Amygdala (tissue), 56 donors: ENCODE results near the gene NR6A1.

Experiments used
- DNase-seq, 56 donors: peaks; one replicate each; lab custom pipeline; 2025; lab: John Stamatoyannopoulos, UW

NR6A1 gene

DNA sequence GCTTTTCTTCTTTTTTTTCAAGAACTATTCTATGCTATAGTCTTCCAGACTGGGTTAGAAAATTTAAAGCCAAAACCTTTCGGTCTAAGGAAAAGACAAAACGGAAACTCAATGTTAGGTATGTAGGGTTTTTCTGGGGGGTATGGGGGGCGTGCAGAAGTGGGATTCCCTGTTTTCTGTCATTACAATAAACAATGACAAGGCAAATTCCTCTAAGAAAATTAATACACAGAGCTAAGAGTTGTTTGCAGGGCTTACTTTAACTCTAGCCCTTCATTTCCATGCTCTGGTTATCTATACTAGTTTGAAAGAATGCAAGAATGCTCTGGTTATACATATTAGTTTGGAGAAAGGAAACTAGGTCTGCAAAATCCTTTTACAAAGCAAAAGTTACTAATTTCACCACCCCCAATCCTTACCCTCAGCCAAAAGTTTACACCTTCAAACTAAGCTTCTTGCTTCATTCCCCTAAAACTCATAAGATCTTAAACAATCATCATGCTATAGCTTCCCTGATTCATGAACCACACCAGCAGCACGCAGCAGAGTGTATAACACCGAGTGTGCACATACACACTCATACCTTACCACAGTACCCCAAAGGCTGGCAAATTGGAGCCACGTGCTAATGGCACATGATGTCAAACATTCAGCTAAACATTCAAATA is 174.8 kb downstream of the NR6A1 start:
- no peak for DNase-seq

DNA sequence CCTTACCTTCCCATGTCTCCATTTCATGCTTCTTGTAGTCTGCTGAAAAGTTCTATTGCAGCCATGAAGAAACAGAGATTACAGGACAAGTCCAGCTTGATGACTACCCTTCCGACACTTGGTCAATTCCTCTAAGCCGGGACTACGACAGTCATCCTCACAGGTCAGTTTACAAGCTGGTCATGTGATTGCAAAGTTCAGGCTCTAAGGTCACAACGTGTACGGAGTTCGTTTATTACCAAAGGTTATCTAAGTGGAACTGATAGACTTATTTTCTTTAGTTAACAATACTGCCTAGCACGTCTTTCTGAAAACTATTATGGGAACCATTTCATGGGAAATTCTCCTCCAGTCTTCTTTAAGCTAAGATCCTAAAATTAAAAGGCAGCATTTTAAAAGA is 175.4 kb downstream of the NR6A1 start:
- no peak for DNase-seq

DNA sequence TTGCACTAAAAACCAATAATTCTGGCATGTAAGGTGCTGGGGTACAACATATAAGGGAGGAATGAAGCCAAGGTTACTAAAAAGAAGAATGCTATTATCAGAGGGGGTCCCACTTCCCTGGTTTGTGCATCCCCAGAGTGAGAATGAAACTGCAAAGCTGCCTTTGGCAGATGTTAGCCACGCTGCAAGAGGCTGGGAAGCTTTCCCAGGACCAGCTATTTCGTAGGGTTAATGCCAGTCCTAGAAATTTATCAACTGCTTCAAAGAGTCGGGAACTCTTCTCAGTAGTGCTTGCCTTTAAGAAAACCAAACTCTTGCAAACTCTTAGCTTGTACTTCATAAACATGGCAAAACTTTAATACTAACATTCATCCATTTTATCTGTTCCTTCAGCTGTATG is 176.4 kb downstream of the NR6A1 start:
- peak in 2 of 56 donors; percentile 4 for DNase-seq

DNA sequence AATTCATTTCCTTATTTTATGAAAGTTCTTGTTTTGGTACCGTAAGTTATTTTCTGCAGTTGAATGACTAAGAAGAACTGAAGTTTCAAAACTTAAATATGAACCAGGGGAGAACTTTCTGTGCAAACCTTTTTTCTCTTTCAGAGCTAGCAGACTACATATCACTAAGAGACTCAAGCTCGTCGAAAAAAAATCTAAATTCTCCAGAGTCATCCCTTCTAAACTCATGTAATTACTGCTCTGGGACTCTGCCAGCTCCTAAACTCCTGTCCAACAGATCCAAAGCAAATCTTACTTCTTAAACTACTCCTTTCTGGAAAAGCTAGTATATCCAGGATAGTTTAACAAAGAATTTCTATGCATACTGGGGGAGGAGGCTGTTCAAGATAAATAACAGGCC is 176.9 kb downstream of the NR6A1 start:
- no peak for DNase-seq

DNA sequence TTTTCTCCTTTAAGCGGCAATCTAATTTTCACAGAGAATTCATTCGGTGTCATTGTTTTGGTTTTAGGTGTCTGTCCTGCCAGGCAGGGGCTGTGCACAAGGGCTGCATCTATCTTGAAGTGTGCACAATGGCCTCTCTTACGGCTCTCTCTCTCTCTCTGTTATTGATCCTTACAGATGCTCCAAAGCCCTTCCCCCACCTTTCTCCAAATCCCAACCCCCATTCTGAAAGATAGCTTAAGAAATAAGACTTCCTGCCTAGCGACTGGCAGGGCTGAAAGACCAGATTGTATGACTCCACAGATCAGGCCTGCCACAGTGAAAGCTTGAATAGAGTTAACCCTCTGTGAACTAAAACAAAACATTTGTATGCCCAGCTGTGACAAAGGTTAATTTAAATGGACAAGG is 177.5 kb downstream of the NR6A1 start:
- DNase-seq, result no peak

DNA sequence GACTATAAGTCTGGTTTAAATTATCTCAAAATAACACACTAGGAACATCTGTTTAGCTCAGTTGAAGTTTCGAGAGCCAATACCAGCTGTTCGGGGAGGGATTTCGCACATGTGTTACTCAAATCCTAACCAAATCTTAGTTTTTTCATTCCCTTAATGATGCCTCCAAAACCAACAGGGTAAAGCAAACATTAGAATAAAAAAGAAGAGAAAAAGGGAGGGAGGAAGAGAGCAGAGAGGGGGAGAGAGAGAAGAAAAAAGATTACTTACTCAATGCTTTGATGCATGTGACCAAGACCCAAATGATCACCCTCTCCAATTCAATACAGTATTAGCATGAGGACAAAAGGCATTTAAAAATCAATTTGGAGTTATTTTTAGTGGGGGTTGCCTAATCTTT is 177.9 kb downstream of the NR6A1 start:
- DNase-seq, result no peak

DNA sequence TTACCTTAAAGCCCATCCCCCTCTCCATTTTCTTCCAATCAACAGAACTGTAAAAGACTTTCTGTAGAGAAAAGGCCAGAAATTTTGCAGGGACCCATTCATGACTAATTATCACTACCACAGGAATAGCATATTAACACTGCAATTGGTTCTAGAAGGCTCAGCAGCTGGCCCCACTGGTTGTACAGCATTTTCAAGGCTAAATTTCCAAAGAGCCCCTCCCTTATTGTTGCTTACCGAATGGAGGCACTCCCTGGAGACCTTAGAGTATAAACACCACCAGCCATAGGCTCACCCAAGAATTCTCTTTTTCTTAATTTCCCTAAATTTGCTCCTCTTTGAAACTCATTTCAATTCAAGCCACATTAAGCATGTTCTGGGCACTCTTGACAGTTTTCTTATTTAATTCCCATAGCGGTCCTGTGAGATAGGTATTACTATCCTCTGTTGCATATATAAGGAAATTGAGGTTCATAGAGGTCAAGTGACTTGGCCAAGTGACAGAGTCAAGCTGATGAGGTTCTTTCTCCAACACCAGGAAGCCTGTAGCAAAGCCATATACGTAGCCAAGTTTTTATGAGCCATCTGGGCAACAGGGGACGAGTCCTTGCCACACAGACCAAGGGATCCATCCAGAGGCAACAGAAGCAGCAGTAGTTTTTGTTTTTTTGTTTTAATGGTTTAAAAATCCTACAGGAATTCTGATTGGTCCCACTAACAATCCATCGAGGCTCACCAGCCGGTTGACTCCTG is 180.0 kb downstream of the NR6A1 start:
- no peak for DNase-seq

DNA sequence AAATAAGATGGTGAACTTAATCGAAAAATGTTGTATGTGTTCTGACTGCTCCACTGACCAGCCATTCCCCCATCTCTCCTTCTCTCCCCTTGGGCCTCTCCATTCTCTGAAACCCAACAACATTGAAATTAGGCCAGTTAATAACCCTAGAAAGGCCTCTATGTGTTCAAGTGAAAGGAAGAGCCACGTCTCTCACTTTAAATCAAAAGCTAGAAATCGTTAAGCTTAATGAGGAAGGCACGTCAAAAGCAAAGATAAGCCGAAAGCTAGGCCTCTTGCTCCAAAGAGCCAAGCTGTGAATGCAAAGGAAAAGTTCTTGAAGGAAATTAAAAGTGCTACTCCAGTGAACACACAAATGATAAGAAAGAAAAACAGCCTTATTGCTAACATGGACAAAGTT is 186.5 kb downstream of the NR6A1 start:
- DNase-seq, result no peak

DNA sequence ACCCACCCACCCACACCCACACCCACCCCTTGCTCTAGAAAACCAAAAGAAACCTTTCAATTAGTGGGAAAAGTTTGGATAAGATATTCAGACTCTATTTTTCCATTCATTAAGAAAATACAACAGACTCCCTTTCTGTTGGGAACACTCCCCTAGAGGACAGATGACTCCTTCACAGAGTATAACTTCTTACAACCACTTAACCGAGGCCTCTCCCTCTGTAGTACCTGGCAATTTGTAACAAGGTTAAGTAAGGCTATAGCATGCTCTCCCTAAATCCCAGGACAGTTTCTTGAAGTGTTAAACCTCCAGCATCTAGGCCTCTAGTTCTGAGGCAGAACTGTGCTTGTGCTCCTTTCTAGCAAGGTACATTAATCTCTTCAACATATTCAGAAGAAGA is 188.0 kb downstream of the NR6A1 start:
- DNase-seq, result no peak

DNA sequence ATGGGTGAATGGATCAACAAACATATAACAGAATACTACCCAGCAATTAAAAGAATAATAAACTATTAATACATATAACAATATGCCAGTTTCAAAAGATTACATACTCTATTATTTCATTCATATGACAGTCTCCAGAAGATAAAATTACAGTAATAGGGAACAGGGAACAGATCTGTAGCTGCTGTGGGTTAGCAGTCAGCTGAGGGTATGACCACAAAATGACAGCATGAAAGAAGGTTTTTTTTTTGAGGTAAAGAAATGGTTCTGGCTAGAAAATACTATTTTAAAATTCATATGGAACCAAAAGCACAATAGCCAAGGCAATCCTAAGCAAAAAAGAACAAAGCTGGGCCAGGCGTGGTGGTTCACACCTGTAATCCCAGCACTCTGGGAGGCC is 190.9 kb downstream of the NR6A1 start:
- no peak for DNase-seq

DNA sequence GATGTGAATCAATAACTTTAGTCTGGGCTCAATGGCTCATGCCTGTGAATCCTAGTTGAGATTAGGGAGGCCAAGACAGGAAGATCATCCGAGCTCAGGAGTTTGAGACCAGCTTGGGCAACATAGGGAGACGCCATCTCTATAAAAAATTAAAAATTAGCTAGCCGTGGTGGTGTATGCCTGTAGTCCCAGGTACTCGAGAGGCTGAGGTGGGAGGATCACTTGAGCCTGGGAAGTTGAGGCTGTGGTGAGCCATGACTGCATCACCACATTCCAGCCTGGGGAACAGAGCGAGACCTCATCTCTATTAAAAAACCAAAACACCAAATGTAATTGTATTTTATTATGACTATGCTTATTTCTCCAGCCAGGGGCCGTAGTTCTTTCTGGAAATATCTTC is 194.4 kb downstream of the NR6A1 start:
- no peak for DNase-seq

DNA sequence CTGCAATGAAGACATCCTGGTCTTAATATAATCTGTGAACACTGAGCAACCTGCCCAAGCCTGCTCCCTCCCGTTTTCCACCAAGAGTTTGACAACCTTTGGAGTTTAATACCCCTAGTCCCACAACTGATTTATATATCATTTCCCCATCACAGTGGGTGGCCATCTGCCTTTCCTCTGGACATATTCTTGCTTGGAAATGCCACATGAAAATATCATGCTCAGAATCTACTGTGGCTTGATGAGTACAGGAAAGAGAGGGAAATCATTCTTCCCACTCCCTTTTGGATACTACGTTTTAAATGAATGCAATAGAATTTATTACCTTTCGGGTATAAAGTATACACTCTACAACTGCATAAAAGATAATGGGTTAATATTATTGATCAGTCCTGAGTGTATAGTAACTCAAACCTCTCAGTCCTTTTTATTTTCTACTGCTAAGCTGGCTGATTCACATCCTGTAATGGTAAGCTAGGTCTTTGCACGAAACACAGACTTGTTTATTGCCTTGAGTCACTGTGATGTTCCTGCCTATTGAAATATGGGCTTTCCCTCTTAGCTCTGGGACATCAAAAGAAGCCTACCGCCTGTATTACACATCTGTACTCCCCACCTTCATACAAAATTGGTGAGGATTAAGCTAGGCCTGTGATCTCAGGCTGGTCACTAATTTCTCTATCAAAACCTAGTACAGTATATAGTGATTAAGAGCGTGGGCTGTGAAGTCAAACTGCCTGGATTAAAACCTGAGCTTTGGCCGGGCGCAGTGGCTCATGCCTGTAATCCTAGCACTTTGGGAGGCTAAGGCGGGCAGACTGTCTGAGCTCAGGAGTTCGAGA is 196.4 kb downstream of the NR6A1 start:
- no peak for DNase-seq

DNA sequence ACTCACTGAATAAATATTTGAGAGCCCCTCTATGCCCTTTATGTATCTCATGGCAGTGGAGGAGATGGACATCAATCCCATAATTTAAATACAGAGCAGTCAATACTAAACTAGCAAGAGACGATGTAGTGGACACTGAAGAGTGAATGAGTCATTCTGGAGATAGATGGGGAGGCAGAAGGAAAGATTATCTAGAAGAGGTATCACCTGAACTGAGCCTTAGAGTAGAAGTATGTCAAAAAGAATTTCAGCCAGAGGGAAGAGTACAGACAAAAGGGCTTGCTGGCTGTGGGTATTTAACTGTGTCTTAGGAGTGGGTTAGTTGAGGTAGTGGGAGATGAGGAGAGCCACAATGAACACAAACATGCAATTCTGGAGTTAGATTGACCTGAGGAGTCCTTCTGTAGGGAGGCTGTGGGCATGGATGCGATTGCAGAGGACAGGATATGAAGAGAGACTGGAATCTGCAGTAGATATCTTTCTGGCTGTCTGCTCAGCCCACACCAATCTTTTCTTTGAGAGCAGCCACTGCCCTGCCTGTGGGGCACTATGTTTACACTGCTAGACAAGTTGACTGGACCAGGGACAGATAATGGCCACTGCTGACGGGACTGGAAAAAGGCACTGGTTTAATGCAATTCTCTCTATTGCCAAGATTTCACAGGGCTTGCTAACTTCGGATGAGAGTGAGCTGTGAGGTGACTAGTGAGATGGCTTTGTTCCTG is 200.0 kb downstream of the NR6A1 start:
- no peak for DNase-seq

DNA sequence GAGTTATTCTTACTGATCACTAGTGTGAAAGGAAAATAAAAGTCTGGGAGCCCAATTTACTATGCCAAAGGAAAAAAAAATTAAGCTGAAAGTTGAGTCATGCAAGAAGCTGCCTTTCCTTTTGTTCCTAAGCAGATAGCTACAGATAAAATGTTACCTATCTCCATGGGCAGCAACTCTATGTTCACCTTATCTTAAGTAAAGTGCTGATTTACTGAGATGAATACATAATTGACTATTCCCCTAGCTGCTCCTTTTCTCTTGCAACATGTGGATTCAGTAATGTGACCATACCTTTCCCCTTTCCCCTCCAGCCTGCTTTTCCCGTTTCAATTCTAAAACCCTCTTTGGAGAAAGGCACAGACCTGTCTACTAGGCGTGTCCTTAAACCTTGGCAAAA is 201.2 kb downstream of the NR6A1 start:
- no peak for DNase-seq

DNA sequence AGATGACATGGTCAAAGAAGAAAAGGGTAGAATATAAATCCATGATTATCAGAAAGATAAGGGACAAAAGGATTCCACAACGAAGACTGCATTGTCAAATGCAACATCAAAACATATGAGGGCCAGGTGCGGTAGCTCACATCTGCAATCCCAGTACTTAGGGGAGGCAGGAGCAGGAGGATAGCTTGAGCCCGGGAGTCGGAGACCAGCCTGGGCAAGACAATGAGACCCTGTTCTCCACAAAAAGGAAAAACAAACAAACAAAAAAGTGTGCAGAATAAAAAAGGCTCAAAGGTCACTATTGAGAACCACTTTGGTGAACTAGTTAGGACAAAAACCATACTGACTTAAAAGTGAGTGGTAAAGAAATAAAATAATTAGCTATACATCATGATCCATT is 203.7 kb downstream of the NR6A1 start:
- no peak for DNase-seq

DNA sequence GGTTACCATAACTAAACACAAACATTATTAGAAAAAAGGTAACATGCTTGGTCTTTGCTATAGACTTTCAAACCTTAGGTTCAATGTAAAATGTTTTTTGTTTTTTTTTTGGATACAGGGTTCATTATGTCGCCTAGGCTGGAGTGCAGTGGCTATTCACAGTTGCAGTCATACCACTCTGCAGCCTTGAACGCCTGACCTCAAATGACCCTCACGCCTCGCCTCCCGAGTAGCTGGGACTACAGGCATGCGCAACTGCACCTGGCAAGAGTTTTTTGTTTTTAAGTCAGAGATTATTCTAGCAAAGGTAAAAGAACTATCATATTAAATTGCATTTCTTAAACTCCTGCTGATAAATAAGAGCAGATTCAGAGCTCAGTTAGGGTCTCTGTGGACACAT is 208.8 kb downstream of the NR6A1 start:
- no peak for DNase-seq

DNA sequence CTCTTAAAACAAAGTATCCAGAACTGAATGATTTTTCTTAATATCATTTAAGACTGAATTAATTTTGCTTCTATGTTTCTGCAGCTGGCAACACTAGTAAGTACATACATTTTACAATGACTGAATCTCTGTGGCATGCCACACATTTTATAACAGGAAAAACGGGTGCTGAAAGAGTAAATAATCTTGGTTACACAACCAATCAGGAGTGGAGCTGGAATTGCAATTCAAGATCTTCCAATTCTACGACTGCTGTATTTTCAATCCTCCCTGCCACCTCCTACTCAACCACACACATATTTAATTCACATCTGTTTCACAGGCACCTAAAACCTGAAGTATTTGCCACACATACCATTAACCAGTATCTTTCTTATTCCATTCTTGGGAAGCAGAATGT is 211.2 kb downstream of the NR6A1 start:
- no peak for DNase-seq

DNA sequence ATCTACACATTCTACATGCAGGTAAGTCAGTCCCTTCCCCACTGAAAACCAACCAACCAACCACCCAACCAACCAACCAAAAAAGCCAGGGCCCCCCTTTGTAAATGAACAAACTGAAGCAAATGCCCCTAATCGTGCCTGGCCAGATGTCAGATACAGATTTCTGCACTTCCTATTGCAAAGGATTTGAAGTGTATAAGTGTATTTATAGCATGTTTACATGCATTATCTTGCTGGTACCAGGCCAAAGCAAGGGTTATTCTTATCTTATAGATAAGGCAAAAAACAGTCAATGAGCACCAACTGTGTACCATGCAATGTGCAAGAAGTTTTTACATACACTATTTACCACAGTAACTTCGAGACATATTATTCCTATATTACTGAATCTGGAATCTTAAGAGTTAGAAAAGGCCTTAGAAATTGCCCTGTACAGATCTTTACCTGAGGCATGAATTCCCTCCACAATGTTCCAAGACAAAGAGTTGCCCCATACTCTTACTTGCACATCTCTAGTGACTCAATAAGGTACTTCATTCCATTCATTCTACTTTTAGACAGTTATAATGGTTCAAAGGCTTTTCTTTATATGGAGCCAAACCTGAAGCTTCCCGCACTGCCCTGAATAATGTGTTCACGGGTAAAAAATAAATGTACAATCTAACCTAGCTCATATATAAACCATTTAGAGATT is 212.2 kb downstream of the NR6A1 start:
- DNase-seq, result no peak

DNA sequence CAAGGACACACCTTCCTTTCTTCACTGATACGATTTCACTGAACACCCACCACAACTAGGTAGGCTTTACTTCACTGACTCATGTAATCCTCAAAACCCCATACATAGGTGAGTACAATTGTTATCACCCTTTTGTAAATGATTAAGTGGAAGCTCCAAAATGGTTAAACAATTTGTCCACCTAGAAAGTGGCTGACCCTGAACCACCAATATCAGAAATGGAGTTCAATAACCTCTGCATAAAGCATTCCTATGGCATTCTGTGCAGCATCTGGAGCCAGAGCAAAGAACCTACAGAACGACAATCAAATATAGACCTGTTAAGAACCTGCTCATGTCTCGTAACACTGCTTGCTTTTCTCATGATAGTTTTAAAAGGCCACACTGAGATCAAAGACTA is 213.2 kb downstream of the NR6A1 start:
- no peak for DNase-seq

DNA sequence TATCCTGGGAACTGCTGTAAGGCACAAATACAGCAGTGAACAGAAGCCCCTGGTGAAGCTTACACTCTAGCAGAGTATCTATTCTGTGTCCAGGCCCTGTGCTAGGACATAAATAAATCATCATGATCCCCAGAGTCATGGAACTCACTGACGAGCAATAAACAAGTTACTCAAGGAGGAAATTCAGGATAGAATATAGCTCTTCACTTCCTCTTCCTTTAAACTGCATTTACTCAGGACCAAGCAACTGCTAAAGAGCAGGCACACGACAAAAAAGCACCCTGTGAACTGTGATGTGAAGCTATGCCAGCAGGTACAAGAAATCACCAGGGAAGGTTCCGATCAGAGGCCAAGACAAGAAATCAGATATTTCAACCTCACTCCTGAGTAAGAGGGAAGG is 216.1 kb downstream of the NR6A1 start:
- no peak for DNase-seq
